Measurements from ENCODE around the gene SPTLC1.
"Not testable (repeated sequence)": the region's sequence is repeated elsewhere in the genome, so short reads cannot be mapped to it uniquely, and the experiment has no call there.

Gene SPTLC1

DNA sequence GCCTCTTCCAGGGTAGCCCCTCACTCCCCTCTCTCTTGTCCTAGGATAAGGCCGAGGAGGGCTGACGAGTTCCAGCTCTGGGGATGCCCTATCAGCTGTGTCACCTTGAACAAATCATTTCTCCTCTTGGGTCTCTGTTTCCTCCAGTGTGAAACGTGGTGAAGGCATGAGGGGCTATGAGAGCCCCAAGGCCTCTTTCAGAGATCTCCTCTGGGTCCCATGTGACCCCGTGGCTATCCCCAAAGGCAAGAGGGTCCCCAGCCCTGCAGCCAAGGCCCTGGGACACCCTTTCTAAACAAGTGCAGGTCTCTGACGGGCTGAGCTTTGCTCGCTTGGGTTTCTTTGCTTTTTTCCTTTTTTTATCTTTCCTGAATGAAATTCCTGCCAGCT is 25.5 kb upstream of the SPTLC1 start:
- no peak for DNase-seq

DNA sequence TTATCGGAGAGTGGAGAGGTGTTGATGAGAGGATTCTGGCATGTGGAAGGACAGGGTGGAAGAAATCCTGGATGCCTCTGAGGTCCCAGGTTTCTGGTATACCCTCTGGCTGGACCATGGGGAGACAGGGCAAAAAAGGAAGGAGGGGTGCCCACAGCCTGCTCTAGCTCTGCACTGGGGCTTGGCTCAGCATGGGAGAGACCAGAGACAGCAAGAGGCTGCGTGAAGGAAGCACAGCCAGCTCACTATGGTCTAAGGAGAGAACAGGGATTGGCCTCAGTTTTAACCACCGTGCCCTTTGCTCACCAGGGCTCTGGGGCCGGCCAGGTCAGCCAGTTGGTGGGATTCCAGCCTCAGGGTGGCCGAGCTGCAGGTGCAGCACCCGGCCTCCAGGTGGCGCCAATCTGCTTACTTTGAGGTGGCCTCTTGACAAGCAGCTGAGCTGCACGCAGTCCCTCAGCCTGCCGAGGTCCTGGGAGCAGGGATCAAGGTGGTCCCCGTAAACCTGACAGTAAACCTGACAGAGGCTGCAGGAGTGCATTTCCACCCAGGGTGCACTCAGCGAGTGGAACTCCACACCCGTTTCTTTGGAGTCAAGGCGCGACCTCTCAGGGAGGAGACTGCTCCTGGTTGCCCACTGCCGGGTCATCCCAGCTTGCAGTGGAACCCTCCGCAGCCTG is 25.0 kb upstream of the SPTLC1 start:
- peak; percentile 53 for DNase-seq

DNA sequence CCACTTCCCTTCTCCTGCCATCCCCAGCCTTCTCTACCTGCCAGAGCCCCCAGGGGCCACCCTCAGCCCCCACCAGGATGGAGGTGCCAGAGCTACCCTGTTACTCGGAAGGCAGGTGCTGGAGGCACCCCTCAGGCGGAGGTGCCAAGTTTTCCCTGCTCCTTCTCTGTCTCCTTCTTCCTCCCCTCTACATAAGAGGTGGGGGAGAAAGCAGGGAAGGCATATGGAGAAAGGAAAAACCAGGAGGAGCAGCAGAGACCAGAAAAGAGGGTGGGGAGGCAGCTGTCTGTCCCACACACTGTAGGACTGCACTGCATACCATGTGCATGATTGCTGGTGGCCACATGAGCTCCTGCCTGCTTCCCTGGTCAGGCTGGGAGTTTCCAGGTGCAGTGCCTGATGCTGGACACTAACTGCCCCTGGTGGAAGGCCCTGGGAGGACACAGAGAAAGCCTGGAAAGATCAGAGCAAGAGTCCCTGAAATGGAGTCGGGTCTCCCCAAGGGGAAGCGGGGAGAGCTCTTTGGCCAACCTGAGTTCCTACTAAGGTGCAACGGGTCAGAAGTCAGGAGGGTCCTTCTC is 23.8 kb upstream of the SPTLC1 start:
- not testable (repeated sequence) for DNase-seq

DNA sequence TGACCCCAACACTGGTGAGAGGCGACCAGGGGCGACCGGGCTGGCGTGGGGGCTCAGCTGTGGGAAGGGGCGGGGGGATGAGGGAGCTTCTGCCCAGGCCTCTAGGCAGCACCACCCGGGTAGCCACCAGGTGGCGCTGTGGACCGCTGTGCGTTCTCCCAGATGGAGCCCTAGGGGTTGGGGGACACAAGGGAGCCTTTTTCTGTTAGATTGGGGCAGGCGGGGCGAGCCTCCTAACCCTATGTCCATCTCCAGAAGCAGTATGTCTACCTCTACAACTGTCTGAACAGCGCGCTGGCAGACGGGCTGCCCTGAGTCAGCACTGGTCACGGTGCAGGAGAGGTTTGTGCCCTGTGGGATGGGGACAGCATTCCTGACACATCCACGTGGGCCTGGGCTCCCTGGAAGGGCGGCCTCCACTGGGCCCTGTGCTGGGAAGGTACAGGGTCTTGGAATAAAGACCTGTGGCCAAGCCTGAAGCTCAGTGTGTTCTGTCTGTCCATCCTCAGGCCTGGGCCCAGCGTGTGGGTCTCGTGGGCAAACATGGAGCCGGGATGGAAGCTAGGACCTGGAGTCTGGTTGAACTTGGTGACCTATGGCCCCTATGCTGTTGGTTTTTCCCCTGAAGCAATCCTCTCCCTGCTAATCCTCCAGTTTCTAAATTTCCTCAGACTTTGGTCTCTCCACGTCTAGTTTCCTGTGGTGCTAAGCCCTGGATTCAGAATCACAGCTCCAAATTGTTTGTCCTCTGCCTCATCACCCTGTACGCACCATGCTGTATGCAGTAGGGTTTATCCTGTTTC is 23.1 kb upstream of the SPTLC1 start:
- DNase-seq = peak; percentile 62

DNA sequence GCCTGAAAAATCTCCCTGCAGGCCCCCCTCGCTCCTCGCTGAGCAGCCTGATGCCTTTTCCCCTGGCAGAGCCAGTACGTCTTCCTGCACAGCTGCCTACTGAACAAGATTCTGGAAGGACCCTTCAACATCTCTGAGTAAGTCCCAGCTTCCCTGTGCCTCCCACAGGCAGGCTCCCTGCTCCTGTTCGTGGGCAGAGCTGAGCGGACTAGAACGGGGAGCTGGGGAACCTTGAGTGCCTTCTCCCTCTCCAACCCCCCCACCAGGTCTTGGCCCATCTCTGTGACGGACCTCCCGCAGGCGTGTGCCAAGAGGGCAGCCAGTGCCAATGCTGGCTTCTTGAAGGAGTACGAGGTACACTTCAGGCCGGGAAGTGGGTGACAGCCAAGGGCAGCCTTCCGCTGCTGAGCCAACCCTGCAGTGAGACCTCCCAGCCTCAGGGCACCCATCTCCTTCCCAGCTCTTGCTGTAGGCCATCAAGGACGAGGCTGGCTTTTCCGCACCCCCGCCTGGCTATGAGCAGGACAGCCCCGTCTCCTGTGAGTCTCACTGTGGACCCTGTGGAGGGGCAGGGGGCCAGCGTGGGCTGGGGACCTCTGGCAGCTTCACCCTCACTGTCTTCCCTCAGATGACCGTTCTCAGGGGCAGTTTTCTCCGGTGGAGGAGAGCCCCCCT is 21.1 kb upstream of the SPTLC1 start:
- no peak for DNase-seq

DNA sequence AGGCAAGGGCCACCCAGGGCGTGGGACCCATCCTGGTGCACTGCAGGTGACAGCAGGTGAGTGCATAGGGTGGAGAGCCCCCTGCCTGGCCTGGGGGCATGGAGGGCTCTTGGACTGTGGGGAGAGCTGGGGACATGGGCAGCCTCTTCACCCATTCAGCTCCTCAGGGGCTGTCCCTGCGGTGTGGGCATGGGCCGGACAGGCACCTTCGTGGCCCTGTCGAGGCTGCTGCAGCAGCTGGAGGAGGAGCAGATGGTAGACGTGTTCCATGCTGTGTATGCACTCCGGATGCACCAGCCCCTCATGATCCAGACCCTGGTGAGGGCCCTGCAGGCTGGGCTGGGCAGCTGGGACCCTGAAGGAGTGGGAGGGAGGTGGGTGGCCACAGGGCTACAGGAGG is 20.4 kb upstream of the SPTLC1 start:
- DNase-seq = no peak

DNA sequence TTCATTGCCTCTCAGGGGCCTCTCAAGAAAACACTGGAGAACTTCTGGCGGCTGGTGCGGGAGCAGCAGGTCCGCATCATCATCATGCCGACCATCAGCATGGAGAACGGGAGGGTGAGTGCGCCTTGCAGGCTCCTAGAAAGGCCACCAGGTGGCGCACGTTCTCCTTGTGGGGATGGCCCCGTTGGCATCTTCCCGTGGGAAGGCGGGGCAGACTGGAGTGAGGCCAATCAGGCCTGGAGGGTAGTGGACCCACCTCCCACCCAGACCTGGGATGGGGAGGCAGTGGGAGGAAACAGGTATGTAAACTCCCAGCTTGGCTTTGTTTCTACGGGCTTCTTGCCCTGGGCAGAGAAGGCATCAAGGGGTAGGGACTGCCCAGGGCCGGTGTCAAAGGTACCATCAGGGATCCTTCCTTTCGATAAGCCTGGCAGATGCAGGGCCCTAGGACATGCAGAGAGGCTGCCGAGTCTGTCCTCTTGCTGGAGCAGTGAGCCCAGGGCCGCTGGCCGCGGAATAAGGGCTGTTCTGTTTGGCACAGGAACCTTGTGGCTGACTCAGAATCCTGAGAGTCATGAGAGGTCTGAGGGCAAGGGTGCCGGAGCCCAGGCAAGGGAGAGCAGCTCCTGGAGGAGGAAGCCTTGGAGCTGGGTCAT is 18.9 kb upstream of the SPTLC1 start:
- peak; percentile 64 for DNase-seq

DNA sequence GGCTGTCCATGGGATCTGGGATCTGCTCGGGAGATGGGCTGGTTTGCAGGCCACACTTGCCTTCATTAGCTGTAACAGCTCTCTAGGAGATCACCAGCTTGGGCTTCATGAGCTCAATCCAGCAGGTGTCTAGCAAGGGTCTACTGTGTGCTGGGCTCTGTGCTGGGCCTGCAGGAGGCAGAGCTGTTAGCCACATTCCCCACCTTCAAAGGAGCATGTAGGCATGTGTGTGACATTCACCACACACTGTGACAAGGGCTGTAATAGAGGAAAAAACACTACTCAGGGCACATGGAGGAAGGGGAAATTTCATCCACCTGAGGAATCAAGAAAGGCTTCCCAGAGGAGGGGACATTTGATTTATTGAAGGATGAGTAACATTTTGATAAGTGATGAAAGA is 17.7 kb upstream of the SPTLC1 start:
- not testable (repeated sequence) for DNase-seq

DNA sequence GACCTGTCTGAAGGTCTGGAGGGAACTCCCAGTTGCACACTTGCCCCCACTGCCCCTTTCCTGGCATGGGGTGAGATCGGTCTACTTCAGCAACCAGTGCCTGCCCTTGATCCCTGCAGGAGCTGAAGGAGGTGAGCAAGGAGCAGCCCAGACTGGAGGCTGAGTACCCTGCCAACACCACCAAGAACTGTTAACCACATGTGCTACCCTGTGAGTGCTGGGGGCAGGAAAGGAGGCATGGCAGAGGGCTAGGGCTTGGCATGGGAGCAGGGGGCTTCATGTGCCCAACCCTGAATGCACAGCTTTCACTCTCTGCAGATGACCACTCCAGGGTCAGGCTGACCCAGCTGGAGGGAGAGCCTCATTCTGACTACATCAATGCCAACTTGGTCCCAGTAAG is 17.3 kb upstream of the SPTLC1 start:
- DNase-seq = no peak

DNA sequence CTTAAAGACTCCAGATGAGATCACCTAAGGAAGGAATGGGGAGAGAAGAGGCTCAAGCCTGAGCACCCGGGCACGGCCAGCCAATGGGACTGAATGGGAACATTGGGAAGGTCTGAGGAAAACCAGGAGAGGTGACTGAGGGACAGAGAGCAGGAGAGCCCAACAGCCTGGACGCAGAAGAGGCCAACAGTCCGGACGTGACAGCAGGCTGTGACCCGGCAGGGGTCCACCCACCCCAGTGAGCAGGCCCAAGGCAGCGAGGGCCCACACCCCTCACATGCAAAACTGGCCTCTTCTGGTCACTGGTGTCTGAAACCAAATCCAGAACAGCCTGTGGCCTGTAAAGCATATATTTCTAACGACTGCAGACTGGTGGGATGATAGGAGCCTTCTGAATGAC is 7.6 kb upstream of the SPTLC1 start:
- DNase-seq = no peak

DNA sequence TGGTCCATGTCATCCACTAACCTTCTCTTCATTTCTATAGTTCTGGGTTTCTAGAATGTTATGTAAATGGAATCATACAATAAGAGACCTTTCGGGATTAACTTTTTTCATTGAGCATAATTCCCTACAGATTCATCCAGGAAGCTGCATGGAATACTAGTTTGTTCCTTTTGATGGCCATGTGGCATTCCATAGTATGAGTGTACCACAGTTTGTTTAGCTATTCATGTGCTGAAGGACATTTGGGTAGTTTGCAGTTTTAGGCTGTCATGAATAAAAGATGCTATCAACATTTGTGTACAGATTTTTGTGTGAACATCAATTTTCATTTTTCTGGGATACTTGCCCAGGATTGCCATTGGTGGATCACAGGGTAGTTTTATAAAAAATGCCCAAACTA is 6.8 kb upstream of the SPTLC1 start:
- no peak for DNase-seq

DNA sequence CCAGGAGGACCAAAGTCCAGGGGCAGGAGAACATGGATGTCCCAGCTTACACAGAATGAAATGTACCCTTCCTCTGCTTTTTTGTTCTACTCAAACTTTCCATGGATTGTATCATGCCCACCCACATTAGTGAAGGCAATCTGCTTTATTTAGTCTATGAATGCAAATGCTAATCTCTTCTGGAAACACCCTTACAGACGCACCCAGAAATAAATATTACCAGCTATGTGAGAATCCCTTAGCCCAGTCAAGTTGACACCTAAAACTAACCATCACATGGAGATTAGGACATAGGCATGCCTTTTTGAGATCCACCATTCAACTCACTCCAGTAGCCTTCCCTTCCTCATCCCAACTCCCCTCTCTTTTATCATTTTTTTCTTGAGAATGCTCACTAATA is 6.1 kb upstream of the SPTLC1 start:
- no peak for DNase-seq

DNA sequence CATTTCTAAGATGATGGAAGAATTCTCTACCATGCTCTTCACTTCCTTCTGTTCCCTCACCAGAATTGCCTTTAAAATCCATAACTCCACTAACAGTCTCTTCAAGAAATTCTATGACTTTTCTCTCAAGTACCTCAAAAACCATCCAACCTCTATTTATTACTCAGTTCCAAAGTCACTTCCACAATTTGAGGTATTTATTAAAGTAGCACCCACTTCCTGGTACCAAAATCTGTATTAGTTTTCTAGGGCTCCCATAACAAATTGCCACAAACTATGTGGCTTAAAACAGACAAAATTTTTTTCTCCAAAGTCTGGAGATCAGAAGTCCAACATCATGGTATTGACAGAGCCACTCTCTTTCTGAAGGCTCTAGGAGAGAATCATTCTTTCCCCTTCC is 4.9 kb upstream of the SPTLC1 start:
- DNase-seq = no peak

DNA sequence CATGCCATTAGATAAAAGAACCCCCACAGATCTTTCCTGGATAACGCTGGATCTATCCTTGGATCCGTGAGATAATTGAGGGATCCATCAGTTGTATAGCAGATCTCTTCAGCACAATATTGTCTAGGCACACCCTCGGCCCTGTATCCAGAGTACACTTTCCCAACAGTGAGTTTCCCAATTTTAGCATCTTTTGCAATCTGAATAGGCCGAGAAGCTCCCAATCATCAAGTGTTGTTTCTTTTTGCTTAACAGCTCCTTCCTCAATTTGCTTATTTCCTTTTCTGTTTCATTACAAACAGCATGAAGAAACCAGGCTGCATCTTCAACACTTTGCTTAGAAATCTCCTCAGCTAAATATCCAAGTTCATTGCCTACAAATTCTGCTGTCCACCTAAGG is 4.4 kb upstream of the SPTLC1 start:
- DNase-seq = no peak

DNA sequence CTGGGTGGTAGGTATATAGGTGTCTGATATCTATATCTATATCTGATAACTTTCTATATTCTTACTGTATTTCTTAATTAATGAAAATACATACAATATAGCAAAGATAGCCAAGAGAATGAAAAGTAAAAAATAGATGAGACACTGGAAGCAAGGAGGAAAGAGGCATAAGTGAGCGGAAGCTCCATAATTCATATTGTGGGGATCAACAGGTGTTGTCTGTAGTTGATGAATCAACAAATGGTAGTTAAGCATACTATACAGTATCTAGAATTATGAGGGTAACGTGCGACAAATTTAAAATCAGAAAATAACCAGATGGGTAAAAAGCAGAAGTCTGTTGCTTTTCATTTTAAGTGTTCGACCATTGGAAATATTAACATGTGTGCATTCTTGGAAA is 7.1 kb downstream of the SPTLC1 start:
- DNase-seq = no peak

DNA sequence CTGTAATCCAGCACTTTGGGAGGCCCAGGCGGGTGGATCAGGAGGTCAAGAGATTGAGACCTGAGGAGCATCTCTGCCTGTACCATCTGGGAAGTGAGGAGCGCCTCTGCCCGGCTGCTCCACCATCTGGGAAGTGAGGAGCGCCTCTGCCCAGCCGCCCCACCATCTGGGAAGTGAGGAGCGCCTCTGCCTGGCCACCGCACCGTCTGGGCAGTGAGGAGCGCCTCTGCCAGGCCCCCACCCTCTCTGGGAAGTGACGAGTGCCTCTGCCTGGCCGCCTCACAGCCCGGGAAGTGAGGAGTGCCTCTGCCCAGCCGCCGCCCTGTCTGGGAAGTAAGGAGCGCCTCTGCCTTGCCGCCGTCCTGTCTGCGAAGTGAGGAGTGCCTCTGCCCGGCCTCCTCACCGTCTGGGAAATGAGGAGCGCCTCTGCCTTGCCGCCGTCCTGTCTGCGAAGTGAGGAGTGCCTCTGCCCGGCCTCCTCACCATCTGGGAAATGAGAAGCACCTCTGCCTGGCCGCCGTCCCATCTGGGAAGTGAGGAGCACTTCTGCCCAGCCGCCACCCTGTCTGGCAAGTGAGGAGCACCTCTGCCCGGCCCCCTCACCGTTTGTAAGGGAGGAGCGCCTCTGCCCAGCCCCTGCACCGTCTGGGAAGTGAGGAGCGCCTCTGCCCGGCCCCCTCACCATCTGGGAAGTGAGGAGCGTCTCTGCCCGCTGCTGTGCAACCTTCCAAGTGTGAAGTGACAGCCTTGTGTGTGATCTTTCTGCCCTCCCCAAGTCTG is 9.6 kb downstream of the SPTLC1 start:
- DNase-seq = not testable (repeated sequence)

DNA sequence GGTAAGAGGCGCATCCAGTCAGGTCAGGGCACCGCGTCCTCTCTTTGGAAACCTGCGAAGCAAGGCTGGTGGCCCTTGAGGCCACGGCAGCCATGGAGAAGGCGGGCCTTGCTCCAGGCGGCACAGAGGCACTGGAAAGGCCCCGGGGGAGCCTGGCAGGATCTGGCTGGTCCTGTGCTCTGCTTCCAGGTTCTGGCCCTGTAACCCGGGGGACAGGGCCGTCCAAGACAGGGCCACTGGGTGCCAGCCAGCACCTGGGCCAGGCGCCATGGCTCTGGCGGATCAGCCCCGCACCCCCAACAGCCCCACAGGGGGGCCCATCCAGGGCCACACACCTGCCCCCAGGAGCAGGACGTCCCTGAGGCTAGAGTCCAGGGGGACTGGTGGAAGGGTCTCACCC is 11.6 kb downstream of the SPTLC1 start:
- DNase-seq = not testable (repeated sequence)

DNA sequence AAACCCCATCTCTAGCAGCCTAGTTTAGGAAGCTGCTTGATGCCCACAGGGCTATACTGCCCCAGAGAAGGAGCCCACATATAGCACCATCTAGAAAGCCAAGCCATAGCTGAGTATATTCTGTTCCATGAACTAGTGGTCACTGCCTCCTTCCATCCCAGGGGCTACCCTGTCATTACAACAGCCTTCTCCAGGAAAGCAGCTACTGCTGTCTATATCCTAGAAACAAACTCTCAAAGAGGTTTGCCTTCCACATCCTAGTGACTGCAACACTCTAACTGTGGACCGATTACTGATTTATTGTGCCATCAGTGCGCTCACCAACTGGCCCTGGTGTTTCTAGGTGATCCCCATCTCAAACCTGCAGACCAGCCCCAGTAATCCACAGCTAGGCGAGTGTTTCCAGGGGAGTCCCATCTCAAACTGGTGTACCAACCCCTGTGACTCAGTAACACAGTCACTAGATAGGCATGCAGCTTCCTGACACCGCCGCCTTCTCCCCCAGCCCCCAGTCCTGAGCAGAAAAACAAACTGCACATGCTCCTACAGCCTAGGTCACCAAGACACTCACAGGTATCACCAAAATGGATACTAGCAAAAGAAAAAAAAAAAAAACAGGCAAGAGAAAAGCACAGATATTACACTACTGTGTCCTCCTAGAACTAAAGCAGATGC is 14.8 kb downstream of the SPTLC1 start:
- DNase-seq = no peak

DNA sequence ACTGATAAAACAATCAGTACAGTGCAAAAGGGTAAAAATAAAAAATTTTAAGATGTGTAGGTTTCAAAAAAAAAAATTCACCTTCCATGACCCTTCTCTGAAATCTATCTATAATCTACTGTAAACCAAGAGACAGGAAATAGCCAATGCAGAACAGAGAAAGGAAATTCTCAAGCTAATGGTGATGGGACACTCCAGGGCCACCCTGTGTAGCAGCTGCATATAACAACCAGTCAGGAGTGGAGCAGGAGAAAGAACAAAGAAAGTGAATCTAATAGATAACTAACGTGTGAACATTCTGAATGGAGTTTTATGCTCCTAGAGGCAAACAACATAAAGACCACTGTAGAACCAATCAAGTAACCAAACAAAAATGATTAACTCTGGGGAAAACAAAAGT is 16.6 kb downstream of the SPTLC1 start:
- DNase-seq = no peak

DNA sequence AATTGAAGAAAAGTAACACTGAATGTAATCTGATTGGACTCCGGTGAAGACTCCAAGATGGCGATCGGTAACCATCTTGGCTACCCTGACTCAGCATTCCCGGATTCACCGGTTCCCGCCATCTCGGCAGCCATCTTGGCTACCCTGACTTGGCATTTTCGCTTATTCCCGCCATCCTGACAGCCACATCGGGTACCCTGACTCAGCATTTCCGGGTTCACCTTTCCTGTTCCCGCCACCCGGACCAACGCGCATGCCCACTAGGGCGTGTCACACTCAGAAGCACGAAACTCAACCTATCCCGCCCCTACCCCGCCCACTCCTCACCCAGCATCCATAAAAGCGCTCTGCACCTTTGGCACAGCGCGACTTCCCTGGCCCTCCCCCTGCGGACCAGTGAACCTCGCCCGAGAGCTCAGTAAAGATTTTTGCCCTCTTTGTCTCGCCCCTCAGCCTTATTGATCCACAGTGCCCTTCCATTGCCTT is 17.2 kb downstream of the SPTLC1 start:
- peak; percentile 62 for DNase-seq

DNA sequence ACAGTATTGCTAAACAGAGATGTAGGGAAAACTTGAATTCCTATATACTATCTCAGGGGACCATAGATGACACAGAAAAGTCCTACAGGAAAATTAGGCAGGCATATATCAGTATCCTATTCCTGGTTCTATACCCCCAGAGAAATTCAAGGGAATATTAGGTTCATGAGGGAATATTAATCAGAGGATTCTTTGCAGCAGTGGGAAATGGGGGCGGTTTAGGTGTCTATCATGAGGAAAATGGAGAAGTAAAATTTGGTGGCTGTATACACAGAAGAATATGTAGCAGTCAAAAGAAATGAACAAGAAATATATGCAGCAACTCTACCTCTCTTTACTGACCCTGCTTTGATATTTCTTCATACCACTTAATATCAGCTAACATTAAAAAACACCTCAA is 20.0 kb downstream of the SPTLC1 start:
- no peak for DNase-seq

DNA sequence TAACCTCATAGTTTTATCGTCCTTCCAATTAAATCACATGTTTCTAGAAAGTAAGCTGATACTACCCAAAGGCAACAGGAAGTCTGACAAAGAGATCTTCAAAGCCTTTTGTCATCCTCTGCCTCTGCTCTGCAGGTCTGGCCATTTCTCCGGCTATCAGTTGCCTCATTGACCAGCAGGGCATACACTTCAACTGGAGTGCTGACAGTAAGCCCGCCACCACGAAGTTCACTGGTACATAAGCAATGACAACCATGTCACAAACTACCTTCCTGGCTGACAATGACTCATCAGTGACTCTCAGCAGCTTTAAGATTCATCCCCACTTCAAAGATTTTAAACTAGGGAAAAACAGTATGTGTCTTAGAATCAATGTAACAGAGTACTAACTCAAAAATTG is 20.6 kb downstream of the SPTLC1 start:
- DNase-seq = no peak
